HG03097 (cell line): Measurements from ENCODE around the gene ERC1.
"Not testable (repeated sequence)": the region's sequence is repeated elsewhere in the genome, so short reads cannot be mapped to it uniquely, and the experiment has no call there.

Source experiments
- ATAC-seq: cut with Tn5 transposase; IDR thresholded peaks from one replicate; pipeline ENCODE4 v1.9.1; 2021; ENCODE audit not compliant: unreplicated experiment, low FRiP score

The ERC1 gene

GRCh38 chr12:981176-981828, 9.7 kb upstream of the ERC1 start:
- ATAC-seq: no peak

- ATAC-seq: no peak
Measured at GRCh38 chr12:981961-982360, 9.1 kb upstream of the ERC1 start.

- no peak for ATAC-seq
Measured at GRCh38 chr12:988646-989045, 2.4 kb upstream of the ERC1 start.

GRCh38 chr12:989051-989450, 2.0 kb upstream of the ERC1 start:
- no peak for ATAC-seq

- peak; percentile 8 for ATAC-seq
Measured at GRCh38 chr12:989751-990660, 1.0 kb upstream of the ERC1 start.

- peak; percentile 32 for ATAC-seq
Measured at GRCh38 chr12:991350-992333, 619 bp downstream of the ERC1 start.

GRCh38 chr12:992647-993046, 1.6 kb downstream of the ERC1 start:
- no peak for ATAC-seq

GRCh38 chr12:996881-997280, 5.9 kb downstream of the ERC1 start:
- no peak for ATAC-seq

- no peak for ATAC-seq
Measured at GRCh38 chr12:997505-997904, 6.5 kb downstream of the ERC1 start.

- peak; percentile 46 for ATAC-seq
Measured at GRCh38 chr12:998020-998874, 7.2 kb downstream of the ERC1 start.

- not testable (repeated sequence) for ATAC-seq
Measured at GRCh38 chr12:999736-1000135, 8.7 kb downstream of the ERC1 start.

- no peak for ATAC-seq
Measured at GRCh38 chr12:1001507-1001906, 10.5 kb downstream of the ERC1 start.

GRCh38 chr12:1003600-1004271, 12.7 kb downstream of the ERC1 start:
- no peak for ATAC-seq

- ATAC-seq: no peak
Measured at GRCh38 chr12:1006255-1006654, 15.2 kb downstream of the ERC1 start.

GRCh38 chr12:1007276-1007675, 16.3 kb downstream of the ERC1 start:
- no peak for ATAC-seq

- ATAC-seq: no peak
Measured at GRCh38 chr12:1007994-1008393, 17.0 kb downstream of the ERC1 start.

- ATAC-seq: no peak
Measured at GRCh38 chr12:1011091-1011490, 20.1 kb downstream of the ERC1 start.

- no peak for ATAC-seq
Measured at GRCh38 chr12:1013618-1014489, 22.8 kb downstream of the ERC1 start.
